HG03432 (cell line): Measurements from ENCODE around the gene ZNF646.

Source experiments
- ATAC-seq: cut with Tn5 transposase; IDR thresholded peaks from one replicate; pipeline ENCODE4 v1.9.1; 2021; ENCODE audit warnings: mild to moderate bottlenecking, moderate library complexity; ENCODE audit not compliant: unreplicated experiment

ZNF646 gene

DNA sequence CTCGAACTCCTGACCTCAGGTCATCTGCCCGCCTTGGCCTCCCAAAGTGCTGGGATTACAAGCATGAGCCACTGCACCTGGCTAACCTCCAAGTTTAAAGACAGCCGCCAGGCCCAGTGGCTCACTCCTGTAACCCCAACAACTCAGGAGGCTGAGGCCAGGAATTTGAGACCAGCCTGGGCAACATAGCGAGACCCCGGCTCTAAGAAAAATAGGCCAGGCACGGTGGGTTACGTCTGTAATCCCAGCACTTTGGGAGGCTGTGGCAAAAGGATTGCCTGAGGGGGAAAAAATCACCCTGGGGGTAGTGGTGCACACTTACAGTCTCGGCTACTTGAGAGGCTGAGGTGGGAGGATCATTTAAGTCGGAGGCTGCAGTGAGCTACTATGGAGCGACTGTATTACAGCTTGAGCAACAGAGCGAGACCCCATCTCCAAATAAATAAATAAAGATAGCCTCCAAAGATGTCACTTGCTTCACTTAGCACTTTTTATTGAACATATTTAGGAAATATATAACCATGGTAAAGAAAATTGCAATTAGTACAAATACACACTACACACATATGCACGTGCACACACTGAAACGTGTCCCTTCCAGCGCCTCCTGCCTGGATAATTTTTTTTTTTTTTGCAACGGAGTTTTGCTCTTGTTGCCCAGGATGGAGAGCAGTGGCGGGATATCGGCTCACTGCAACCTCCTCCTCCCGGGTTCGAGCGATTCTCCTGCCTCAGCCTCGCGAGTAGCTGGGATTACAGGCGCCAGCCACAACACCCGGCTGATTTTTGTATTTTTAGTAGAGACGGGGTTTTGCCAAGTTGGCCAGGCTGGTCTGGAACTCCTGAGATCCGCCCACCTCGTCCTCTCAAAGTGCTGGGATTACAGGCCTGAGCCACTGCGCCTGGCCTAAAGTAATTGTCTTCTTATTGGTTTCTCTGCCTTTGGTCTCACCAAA is 32.6 kb downstream of the ZNF646 start:
- no peak for ATAC-seq

DNA sequence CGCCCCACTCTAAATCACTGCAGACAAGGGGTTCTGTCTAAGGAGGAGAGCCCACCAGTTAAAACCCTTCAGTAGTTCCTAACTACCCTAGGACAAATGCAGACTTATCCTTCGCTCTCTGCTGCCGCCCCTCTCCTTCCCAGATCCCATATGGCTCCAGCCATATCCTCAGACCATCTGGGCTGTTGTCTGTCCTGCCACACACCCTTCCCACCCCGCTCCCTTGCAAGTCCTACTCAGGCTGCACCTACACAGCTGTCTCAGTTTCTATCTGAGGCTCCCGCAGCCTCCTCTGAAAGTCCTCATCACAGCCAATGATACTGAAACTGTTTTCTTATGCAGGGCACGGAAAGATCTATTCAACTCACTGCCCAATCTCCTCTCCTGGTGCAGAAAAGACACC is 33.2 kb downstream of the ZNF646 start:
- ATAC-seq, result peak; percentile 62

DNA sequence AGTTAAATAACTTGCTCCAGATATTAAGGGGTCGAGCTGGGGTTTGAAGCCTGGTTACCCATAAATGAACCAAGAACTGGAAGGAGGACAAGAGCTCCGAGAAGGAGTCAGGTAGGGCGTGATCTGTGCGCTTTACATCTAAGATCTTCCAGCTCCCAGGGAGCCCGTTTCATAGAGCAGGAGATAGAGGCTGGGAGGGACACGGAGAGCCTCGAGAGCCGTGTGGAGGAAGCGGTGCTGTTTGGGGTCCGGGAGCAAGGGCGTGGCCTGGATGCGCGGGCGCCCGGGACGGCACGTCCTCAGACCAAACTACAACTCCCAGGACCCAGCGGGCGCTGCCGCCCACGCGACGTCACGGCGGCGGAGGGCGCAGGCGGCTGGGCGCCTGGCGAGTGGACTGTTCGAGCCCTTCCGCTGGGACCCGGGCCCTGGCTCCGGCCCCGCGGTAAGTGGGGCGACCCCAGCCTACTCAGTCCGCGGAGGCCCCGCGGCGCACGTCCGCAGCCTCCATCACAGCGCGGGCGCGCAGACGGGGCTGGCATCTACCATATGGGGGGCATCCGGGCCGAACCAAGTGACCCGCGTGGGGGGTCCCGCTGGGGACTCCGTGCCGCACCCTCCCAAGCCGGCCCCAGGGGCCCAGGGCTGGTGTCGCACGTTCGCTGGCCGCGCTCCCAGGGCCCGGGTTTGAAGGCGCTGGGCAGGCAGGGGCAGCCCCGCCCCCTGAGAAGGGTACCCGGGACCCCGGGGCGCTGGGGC is 34.0 kb downstream of the ZNF646 start, which contains the start of gene BCKDK:
TSS of gene BCKDK (plus strand) at position 352 of the 759 bp plus-strand sequence. CDS start 838 bp downstream, outside the sequence.
- peak; percentile 89 for ATAC-seq

DNA sequence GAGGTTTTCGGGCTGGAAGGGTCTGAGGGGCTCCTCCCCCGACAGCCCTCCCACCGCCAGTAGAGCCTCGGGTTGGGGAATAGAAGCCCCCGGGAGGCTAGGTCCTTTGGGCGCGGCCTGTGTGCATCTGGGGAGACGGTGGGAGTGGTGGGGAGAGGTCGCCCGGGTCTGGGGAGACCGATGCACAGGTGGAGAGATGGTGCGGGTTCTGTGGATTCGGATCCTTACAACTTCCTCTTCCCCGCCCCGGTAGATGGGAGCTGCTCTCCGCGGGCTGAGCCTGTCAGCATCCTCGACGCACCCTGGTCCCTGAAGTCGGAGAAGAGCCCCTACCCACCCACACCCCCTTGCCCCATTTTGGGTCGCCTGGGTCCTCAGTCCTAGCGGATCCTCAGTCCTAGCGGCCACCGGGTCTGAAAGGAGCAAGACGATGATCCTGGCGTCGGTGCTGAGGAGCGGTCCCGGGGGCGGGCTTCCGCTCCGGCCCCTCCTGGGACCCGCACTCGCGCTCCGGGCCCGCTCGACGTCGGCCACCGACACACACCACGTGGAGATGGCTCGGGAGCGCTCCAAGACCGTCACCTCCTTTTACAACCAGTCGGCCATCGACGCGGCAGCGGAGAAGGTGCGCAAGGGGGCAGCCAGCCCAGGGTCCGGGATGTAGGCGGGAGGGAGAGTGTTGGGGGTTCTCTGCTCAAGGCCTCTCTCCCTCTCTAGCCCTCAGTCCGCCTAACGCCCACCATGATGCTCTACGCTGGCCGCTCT is 34.8 kb downstream of the ZNF646 start:
- ATAC-seq, result no peak

DNA sequence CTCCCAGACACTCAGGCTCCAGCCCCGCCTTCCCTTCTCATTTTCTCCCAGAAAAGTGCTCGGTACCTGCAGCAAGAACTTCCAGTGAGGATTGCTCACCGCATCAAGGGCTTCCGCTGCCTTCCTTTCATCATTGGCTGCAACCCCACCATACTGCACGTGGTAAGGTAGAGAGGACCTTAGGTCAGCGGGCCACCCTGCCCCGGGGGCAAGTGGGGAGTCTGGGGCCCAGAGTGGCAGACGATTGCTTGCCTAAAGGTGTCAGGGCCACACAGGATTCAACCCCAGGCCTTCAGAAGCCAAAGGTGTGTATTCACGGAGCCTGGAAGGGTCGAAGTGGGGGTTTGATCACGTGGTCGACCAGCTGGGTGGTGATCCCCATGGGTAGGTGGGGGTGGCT is 35.4 kb downstream of the ZNF646 start:
- no peak for ATAC-seq

DNA sequence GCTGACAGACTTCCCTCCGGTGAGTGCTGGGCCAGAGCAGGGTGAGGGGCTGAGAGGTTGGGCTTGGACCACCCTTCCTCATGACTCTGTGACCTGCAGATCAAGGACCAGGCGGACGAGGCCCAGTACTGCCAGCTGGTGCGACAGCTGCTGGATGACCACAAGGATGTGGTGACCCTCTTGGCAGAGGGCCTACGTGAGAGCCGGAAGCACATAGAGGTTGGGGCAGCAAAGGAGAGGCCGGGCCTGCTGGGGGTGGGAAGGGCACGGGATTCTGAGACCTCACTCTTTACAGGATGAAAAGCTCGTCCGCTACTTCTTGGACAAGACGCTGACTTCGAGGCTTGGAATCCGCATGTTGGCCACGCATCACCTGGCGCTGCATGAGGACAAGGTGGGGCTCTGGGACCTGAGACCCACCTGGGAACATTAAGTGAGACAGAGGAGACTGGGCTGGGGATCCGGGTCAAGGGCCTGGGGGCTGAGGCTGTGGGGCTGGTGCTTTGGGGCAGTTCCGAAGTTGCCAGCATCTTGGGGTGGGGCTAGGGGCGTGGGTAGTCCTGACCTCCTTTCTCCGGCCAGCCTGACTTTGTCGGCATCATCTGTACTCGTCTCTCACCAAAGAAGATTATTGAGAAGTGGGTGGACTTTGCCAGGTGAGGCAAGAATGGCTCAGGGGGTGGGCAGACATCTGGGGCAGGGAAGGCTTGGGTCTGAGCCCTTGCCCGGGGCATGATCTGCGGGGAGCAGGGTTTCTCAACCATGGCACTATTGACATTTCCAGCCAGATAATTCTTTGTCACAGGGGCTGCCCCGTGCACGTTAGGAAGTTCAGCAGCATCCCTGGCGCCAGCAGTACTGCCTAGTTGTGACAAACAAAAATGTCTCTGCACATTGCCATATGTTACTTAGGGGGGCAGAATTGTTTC is 36.1 kb downstream of the ZNF646 start:
- no peak for ATAC-seq

DNA sequence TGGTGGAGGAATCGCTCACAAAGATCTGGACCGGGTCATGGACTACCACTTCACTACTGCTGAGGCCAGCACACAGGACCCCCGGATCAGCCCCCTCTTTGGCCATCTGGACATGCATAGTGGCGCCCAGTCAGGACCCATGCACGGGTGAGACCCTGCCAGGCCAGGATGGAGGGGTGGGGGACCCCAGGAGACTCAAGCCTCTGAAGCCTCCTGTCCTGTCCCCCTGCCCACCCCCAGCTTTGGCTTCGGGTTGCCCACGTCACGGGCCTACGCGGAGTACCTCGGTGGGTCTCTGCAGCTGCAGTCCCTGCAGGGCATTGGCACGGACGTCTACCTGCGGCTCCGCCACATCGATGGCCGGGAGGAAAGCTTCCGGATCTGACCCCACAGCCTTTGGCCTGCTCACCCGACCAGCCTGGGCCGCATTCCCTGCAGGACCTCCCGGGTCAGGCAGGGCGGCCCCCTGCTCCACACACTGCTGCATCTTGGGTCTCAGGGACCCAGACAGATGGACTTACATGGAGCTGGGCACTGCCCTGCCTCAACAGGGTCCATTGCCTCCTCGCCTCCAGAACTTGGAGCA is 37.8 kb downstream of the ZNF646 start:
- no peak for ATAC-seq

DNA sequence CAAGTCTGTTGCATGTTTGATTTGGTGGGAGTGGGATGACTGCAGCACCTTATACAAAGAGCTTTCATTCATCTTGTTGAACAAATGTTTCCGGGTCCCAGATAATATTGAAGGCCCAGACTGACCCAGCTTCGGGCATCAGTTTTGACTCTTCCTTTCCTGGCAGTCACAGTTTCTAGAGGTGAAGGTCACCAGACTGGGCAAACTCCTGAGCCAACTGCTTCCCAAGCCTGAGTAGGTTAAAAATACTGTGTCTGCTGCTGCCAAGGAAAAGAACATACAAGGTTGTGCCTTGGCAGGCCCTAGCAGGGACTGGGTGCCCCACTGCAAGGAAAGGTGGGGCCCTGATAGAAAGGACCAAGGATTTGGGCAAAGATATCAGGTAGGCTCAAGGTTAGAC is 38.5 kb downstream of the ZNF646 start:
- no peak for ATAC-seq

DNA sequence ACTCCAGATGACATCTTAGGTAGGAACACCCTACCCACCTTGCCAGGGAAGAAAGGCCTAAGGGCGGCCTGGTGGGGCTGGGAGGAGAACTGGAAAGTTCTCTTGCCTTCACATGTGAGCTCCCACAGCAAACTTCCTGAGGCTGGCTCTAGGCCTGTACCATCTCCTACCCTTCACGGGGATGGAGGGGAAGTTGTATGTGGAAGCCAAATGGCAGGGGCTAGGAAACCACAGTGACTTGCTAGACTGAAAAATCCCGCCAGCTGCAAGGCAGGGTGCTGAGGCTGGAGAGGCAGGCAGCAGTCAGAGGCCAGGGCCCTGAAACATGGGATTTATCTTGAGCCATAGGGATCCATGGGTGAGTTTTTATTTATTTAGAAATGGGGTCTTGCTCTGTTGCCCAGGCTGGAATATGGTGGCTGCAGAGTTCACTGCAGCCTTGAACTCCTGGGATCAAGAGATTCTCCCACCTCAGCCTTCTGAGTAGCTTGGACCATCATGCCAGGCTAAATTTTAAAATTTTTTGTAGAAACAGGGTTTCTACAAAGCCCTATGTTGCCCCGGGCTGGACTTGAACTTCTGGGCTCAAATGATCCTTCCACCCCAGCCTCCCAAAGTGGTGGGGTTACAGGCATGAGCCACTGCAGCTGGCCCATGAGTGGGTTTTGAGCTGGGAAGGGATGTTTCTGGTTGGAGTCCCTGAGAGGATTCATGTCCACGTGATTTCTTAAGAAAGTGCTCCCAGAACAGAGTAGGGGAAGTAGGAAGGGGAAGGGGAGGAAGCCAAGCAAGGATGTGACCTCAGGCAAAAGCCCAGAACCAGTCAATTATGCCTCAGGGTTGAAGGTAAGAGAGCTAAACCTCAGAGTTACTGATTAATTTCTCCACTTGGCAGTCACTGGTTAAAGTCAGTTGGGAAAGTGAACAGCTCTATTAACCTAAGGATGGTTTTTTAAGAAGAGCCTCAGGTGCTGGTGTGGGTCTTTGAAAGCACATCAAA is 39.2 kb downstream of the ZNF646 start:
- no peak for ATAC-seq

DNA sequence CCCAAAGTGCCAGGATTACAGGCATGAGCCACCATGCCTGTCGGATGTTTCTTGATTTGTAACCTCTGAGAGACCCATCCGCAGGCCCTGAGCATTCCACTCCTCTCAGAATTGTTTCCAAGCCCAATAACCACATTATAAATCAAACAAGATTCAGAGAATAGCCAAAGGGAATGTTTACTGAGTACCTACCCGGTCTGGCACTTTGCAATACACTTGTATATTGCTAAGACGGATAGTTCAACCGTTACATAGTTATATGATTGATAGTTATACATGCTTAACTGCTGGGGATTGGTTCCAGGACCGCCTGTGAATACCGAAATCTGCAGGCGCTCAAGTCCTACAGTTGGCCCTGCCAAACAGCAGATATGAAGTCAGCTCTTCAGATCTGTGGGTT is 40.2 kb downstream of the ZNF646 start:
- ATAC-seq, result no peak

DNA sequence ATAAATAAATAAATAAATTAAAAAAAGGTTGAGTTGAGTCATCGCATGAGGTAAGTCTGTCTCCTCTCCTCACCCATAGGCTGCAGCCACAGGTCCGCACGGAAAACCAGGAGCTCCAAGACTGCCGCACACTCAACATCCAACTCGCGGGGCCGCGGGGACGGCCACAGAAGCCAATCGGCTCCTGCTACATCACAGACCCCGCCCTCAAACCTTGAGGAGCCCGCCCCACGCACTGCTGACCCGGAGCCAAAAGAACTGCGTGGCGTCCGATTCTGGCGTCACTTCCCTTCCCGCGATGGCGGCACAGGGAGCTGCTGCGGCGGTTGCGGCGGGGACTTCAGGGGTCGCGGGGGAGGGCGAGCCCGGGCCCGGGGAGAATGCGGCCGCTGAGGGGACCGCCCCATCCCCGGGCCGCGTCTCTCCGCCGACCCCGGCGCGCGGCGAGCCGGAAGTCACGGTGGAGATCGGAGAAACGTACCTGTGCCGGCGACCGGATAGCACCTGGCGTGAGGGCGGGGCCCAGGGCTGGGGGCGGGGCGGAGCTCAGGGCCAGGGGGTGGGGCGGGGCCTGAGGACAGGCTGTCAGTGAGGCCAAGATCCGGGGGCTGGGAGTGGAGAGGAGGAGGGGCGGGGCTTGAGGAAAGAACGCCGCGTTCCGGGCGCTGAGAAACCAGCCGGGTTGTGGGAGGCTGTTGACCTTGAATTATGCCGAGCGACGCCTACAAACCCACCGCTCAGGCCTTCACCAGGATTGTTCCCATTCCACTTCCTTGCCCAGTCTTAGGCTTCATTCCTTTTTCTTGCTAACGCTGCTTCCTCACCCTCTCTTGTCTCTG is 43.4 kb downstream of the ZNF646 start, which contains the start of gene KAT8:
TSS of gene KAT8 (plus strand) at position 281 of the 839 bp plus-strand sequence. CDS start at position 299, 18 bp downstream.
- peak; percentile 92 for ATAC-seq

DNA sequence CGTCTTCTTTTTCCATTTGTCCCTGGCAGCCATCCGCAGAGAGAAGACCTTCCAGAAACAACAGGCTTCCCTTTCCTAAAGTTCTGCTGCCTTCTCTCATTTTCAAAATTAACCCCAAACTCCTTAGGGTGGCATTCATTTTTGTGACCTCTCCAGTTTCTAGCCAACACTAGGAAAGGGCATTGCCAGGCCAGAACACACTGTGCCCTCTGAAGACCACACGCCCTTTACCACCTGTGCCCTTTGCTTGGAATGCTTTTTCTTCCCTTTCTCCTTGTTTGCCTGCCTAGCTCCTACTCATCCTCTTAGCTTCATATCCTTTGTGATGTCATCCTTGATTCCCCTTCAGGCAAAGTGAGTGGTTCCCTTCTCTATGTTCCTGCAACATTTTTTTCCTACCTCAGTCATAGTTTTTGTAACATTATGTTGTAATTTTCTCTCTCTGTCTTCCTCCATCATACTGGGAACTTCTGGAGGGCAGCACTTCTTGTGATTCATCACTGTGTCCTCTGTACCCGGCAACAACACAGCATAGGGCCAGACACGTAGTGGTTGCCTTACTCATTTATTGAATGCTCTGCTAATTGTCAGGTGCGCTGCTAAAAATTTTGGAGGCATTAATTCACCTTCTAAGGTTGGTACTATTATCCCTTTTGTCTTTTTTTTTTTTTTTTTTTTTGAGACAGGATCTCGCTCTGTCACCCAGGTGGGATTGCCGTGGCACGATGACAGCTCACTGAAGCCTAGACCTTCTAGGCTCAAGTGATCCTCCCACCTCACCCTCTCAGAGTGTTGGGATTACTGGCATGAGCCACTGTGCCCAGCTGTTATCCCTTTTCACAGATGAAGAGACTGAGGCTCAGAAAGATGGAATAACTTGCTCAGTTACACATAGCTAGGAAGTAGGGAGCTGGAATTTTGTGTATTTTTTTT is 44.3 kb downstream of the ZNF646 start:
- ATAC-seq, result no peak

DNA sequence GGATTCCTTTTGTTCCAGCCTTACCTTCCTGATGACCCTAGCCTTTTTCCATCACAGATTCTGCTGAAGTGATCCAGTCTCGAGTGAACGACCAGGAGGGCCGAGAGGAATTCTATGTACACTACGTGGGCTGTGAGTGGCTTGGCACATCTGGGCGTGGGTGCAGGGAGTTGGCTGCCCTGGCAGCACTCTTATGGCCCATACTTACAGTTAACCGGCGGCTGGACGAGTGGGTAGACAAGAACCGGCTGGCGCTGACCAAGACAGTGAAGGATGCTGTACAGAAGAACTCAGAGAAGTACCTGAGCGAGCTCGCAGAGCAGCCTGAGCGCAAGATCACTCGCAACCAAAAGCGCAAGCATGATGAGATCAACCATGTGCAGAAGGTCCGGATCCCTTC is 45.9 kb downstream of the ZNF646 start:
- no peak for ATAC-seq

DNA sequence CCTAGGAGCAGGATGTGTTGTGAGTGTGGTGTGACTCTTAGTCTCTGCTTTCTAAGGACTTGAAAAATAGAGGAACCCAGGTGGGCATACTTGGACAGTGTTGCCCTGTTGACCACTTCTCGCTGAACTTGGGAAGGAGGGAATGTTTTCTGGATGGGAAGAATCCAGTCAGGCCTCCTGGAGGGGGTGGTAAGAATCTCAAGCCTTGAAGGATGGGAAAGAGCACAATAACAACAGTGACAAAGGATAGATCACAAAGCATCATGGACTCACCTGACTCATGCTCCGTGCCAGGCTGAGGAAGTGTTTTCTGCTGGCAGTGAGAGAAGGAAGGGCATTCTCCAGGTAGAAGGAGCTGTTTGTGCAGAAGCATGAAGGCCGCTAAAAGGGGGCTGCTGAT is 51.6 kb downstream of the ZNF646 start:
- ATAC-seq, result no peak

DNA sequence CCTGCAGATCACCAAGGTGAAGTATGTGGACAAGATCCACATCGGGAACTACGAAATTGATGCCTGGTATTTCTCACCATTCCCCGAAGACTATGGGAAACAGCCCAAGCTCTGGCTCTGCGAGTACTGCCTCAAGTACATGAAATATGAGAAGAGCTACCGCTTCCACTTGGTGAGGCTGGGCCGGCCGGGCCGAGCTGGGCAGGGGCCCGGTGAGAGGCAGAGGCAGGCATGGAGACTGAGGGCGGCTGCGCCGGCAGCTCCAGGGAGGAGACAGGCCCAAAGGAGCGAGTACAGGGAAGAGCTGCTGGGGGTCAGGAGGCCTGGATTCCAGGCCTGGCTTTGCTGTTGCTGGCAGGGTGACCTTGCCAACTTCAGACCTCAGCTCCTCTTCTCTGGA is 53.0 kb downstream of the ZNF646 start:
- ATAC-seq, result no peak
